Germinal center (tissue), 1 donor: ENCODE data around the gene PARP11.

Source experiments
- DNase-seq: peaks from one replicate; pipeline ENCODE4 v3.0.0; 2012; ENCODE audit warnings: mixed read lengths, low spot score

The PARP11 gene

GRCh38 chr12:3821441-3821840 is 51.8 kb downstream of the PARP11 start:
- no peak for DNase-seq

GRCh38 chr12:3820122-3820521 is 53.1 kb downstream of the PARP11 start:
- DNase-seq, result no peak

GRCh38 chr12:3816266-3816665 is 56.9 kb downstream of the PARP11 start:
- no peak for DNase-seq

GRCh38 chr12:3815094-3815766 is 58.0 kb downstream of the PARP11 start:
- DNase-seq, result no peak

- no peak for DNase-seq
Measured at GRCh38 chr12:3810540-3810939, 62.7 kb downstream of the PARP11 start.

- no peak for DNase-seq
Measured at GRCh38 chr12:3810016-3810370, 63.2 kb downstream of the PARP11 start.

GRCh38 chr12:3809357-3810015 is 63.7 kb downstream of the PARP11 start:
- no peak for DNase-seq

- DNase-seq, result no peak
Measured at GRCh38 chr12:3805077-3805476, 68.1 kb downstream of the PARP11 start.

- peak; percentile 61 for DNase-seq
Measured at GRCh38 chr12:3803865-3804472, 69.2 kb downstream of the PARP11 start.

- DNase-seq, result no peak
Measured at GRCh38 chr12:3802721-3803120, 70.5 kb downstream of the PARP11 start.

GRCh38 chr12:3797531-3798048 is 75.6 kb downstream of the PARP11 start:
- no peak for DNase-seq

GRCh38 chr12:3795492-3796133 is 77.6 kb downstream of the PARP11 start:
- no peak for DNase-seq

GRCh38 chr12:3795066-3795465 is 78.1 kb downstream of the PARP11 start:
- no peak for DNase-seq

GRCh38 chr12:3792623-3793288 is 80.4 kb downstream of the PARP11 start:
- no peak for DNase-seq

- DNase-seq, result no peak
Measured at GRCh38 chr12:3791256-3791874, 81.8 kb downstream of the PARP11 start.

GRCh38 chr12:3790642-3791041 is 82.6 kb downstream of the PARP11 start:
- no peak for DNase-seq

GRCh38 chr12:3789838-3790237 is 83.4 kb downstream of the PARP11 start:
- no peak for DNase-seq

GRCh38 chr12:3777206-3777809 is 95.9 kb downstream of the PARP11 start:
- peak; percentile 22 for DNase-seq

GRCh38 chr12:3775385-3776035 is 97.7 kb downstream of the PARP11 start:
- DNase-seq, result no peak

- DNase-seq, result no peak
Measured at GRCh38 chr12:3772380-3772779, 100.8 kb downstream of the PARP11 start.

GRCh38 chr12:3771853-3772252 is 101.3 kb downstream of the PARP11 start:
- no peak for DNase-seq
